Eye (tissue), 1 donor: Measurements from ENCODE around the gene CLASRP.
A peak's percentile ranks its signal among the peaks of the same experiment; 100 is the strongest.
"Not testable (repeated sequence)": the region's sequence is repeated elsewhere in the genome, so short reads cannot be mapped to it uniquely, and the experiment has no call there.

Experiments
- DNase-seq: peaks from one replicate; pipeline ENCODE4 v3.0.0-alpha.2; 2015

Gene CLASRP

GRCh38 chr19:45104658-45105349 is 66.0 kb downstream of the CLASRP start:
- no peak for DNase-seq

GRCh38 chr19:45106363-45106762 is 67.5 kb downstream of the CLASRP start:
- DNase-seq, result not testable (repeated sequence)

- DNase-seq, result no peak
Measured at GRCh38 chr19:45107621-45108150, 68.8 kb downstream of the CLASRP start.

GRCh38 chr19:45110851-45111266 is 72.0 kb downstream of the CLASRP start:
- no peak for DNase-seq

- DNase-seq, result no peak
Measured at GRCh38 chr19:45112111-45112827, 73.4 kb downstream of the CLASRP start.

GRCh38 chr19:45113628-45114027 is 74.8 kb downstream of the CLASRP start:
- no peak for DNase-seq

- DNase-seq, result no peak
Measured at GRCh38 chr19:45114116-45114515, 75.3 kb downstream of the CLASRP start.

GRCh38 chr19:45115809-45116615 is 77.2 kb downstream of the CLASRP start:
- DNase-seq, result peak; percentile 53

GRCh38 chr19:45117167-45117594 is 78.3 kb downstream of the CLASRP start:
- no peak for DNase-seq

GRCh38 chr19:45117671-45118070 is 78.8 kb downstream of the CLASRP start:
- no peak for DNase-seq

GRCh38 chr19:45118106-45118505 is 79.3 kb downstream of the CLASRP start:
- no peak for DNase-seq

- not testable (repeated sequence) for DNase-seq
Measured at GRCh38 chr19:45118591-45119355, 79.9 kb downstream of the CLASRP start.

- no peak for DNase-seq
Measured at GRCh38 chr19:45119582-45119981, 80.7 kb downstream of the CLASRP start.
